Right cardiac atrium (tissue), 5 donors: Measurements from ENCODE around the gene CHD1. TPM values are rescaled to one million over a fixed set of nuclear protein-coding genes. Genes with fewer than 3 reads are reported as not detected.

Experiments
- ATAC-seq, 2 donors: fragments of 200-7000 bp; cut with Tn5 transposase; one replicate each; pipeline versions ENCODE4 v1.8.0 to v1.9.1; 2020; ENCODE audit warnings: moderate library complexity in 2 of 2, mild to moderate bottlenecking in 1 of 2
- DNase-seq, 3 donors: peaks; one replicate each; pipeline ENCODE4 v3.0.0-alpha.2; 2020
- H3K27ac ChIP-seq: one replicate; pipeline ENCODE4 v1.5.1; 2013; ENCODE audit warnings: mild to moderate bottlenecking, low read length, control low read depth, moderate library complexity
- H3K27me3 ChIP-seq: one replicate; pipeline ENCODE4 v1.6.1; 2013; ENCODE audit not compliant: control insufficient read depth, insufficient read depth
- H3K4me1 ChIP-seq: one replicate; pipeline ENCODE4 v1.6.1; 2013; ENCODE audit warnings: low read length; ENCODE audit not compliant: control insufficient read depth, insufficient read depth
- H3K4me3 ChIP-seq: one replicate; pipeline ENCODE4 v1.5.1; 2013; ENCODE audit warnings: low read length, control low read depth
- H3K9me3 ChIP-seq: one replicate; pipeline ENCODE4 v1.6.1; 2013; ENCODE audit warnings: low read length; ENCODE audit not compliant: control insufficient read depth
- WGBS: extraction: QIAGEN DNeasy Blood & Tissue Kit; methylation state at CpG from one replicate; pipeline ENCODE4 v1.1.7; 2013; 5-methylcytosine and 5-hydroxymethylcytosine counted together
- intact Hi-C, 4 donors: fragments of 100-400 bp; cut with DNase I; formaldehyde crosslinking; loops; one replicate each; pipeline versions ENCODE4 v1.11.0 to v1.14.0; 2022 to 2023
- polyA plus RNA-seq: library from polyadenylated mRNA; stranded (reverse); fragments of 200-250 nt; gene quantifications from one replicate; pipeline ENCODE4 v1.2.3, GENCODE V29; 2013
- total RNA-seq, 4 donors: library from RNA; stranded (reverse); fragmentation: NEBNext Ultra II Directional; extraction: Animal tissue kit (Norgen Biotek cat#: 25700); gene quantifications; one replicate each; pipeline ENCODE4 v1.2.1, GENCODE V29; 2021
- donor health status: healthy with polysubstance abuse.
- donor health status: DM: no; HTN: yes; CAD: no.
- donor health status: DM: no; HTN: no; CAD: no.
- donor health status: DM: no; HTN: yes; CAD: no; lungs with severe emphysema.
- donor health status: DM: yes; HTN: yes; CAD: no.

CHD1 gene
- total and polyA plus RNA-seq, 5 donors = 9.2 to 23.2 (median 14.4) TPM

DNA sequence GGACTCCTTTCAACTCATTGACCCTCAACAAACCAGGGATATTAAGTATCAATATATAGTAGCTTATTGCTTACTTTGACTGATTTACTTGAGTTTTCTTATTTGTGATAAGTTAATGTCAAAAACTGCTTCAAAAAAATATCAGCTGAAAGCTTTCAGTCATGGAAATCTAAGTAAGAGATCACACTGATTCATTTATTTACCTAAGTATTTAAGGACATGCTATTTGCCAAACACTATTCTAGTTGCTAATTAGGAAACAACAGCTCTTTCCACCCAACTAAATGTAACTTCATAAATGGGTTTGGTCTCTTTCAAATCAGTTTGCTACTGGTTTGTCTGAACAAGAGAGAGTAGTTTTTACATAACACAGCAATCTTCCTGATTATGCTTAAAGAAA lies 48.2 kb downstream of the CHD1 start:
- no peaks in the 10 kb centered on the region for H3K9me3 ChIP-seq
- no peak for DNase-seq

GRCh38 chr5:98880151-98880550 lies 48.7 kb downstream of the CHD1 start:
- DNase-seq (no peak), ATAC-seq (no peak)
- WGBS = 91% methylated on average over 3 of the region's 3 CpGs
- intact Hi-C loops = no loop called here
- no peaks in the 10 kb centered on the region for H3K9me3 ChIP-seq
- H3K27me3 ChIP-seq = no peaks in the 10 kb centered on the region
- H3K27ac ChIP-seq = no peak overlapping the region
- H3K4me1 ChIP-seq = no peaks in the 10 kb centered on the region
- H3K4me3 ChIP-seq = no peak overlapping the region

More for the DNA sequence above, 48.2 kb downstream of the CHD1 start:
- Histone ChIP-seq H3K27me3 (no peaks in the 10 kb centered on the region), H3K4me3 (no peak overlapping the region), H3K4me1 (no peaks in the 10 kb centered on the region), H3K27ac (no peak overlapping the region)
- intact Hi-C loops = no loop called here
- ATAC-seq = no peak

GRCh38 chr5:98877600-98877999 lies 51.2 kb downstream of the CHD1 start:
- Histone ChIP-seq H3K9me3 (no peaks in the 10 kb centered on the region), H3K4me3 (no peak overlapping the region), H3K4me1 (no peaks in the 10 kb centered on the region), H3K27me3 (no peaks in the 10 kb centered on the region), H3K27ac (no peak overlapping the region)
- 96% methylated on average over 2 of the region's 2 CpGs for WGBS
- DNase-seq = no peak
- intact Hi-C loops = no loop called here
- no peak for ATAC-seq

- no peaks in the 10 kb centered on the region for H3K9me3 ChIP-seq
- no peak for ATAC-seq
- intact Hi-C loops = no loop called here
- no peaks in the 10 kb centered on the region for H3K4me1 ChIP-seq
- no peaks in the 10 kb centered on the region for H3K27me3 ChIP-seq
- 91% methylated on average over 4 of the region's 4 CpGs for WGBS
- DNase-seq = no peak
- no peak overlapping the region for H3K4me3 ChIP-seq
- H3K27ac ChIP-seq = no peak overlapping the region
Measured at GRCh38 chr5:98872674-98873073, 56.1 kb downstream of the CHD1 start.

DNA sequence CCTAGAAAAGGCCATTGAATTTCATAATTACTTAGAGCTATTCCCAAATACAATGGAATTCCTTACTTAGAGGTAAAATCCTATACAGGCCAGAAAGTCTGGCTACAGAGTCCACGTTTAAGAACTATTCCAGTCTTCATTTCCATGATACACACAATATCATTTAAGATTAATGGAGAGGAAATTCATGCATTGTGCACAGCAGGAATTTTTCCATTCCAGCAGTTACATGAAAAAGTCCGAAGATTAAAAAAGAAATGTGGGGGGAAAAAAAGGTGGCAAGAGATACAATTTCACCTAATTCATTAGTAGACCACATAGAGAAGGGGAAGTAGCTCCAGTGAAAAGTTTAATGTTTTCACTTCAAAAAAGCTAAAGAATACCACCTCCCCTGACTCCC lies 63.1 kb downstream of the CHD1 start:
- Histone ChIP-seq H3K4me1 (no peaks in the 10 kb centered on the region), H3K27ac (no peak overlapping the region), H3K9me3 (no peaks in the 10 kb centered on the region), H3K27me3 (no peaks in the 10 kb centered on the region), H3K4me3 (no peak overlapping the region)
- intact Hi-C loops = no loop called here
- ATAC-seq (no peak), DNase-seq (no peak)
- 89% methylated on average over 2 of the region's 2 CpGs for WGBS

- ATAC-seq (no peak), DNase-seq (no peak)
- no peaks in the 10 kb centered on the region for H3K4me1 ChIP-seq
- H3K4me3 ChIP-seq = no peak overlapping the region
- no peak overlapping the region for H3K27ac ChIP-seq
- intact Hi-C loops = no loop called here
- H3K27me3 ChIP-seq = no peaks in the 10 kb centered on the region
- H3K9me3 ChIP-seq = no peaks in the 10 kb centered on the region
- WGBS = 64% methylated on average over 1 of the region's 1 CpG
Measured at GRCh38 chr5:98847054-98847453, 81.8 kb downstream of the CHD1 start.

DNA sequence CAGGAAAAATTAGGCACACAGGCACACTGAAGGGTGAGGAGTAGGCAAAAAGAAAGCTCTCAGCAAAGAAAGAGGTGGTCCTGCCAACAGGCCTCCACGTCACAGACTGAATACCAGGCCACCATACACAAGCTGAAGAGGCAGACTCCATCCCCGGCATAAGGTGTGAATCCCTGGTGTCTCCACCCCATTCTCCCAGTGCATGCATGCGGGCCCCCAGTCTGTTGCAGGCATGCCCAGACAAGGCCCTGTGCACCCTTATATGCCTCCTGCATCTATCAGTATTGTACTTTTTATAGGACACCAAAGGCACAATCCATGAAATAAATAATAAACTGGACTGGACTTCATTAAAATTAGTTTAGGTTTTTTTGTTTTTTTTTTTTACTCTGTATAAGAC lies 82.3 kb downstream of the CHD1 start:
- WGBS = 88% methylated on average over 3 of the region's 3 CpGs
- no peak overlapping the region for H3K4me3 ChIP-seq
- no peaks in the 10 kb centered on the region for H3K9me3 ChIP-seq
- DNase-seq (no peak), ATAC-seq (no peak)
- no peak overlapping the region for H3K27ac ChIP-seq
- no peaks in the 10 kb centered on the region for H3K27me3 ChIP-seq
- intact Hi-C loops = no loop called here
- no peaks in the 10 kb centered on the region for H3K4me1 ChIP-seq

GRCh38 chr5:98845878-98846277 lies 82.9 kb downstream of the CHD1 start:
- no peak overlapping the region for H3K4me3 ChIP-seq
- 97% methylated on average over 8 of the region's 8 CpGs for WGBS
- H3K9me3 ChIP-seq = no peaks in the 10 kb centered on the region
- ATAC-seq (no peak), DNase-seq (peak in 1 of 3 donors; percentile 16)
- H3K4me1 ChIP-seq = no peaks in the 10 kb centered on the region
- intact Hi-C loops = no loop called here
- no peak overlapping the region for H3K27ac ChIP-seq
- H3K27me3 ChIP-seq = no peaks in the 10 kb centered on the region

GRCh38 chr5:98844865-98845264 lies 83.9 kb downstream of the CHD1 start:
- H3K9me3 ChIP-seq = no peaks in the 10 kb centered on the region
- intact Hi-C loops = no loop called here
- H3K27ac ChIP-seq = no peak overlapping the region
- ATAC-seq (no peak), DNase-seq (no peak)
- H3K4me3 ChIP-seq = no peak overlapping the region
- no peaks in the 10 kb centered on the region for H3K4me1 ChIP-seq
- H3K27me3 ChIP-seq = no peaks in the 10 kb centered on the region
- 88% methylated on average over 6 of the region's 6 CpGs for WGBS

- no peak for DNase-seq
- ATAC-seq = no peak
- H3K27me3 ChIP-seq = no peaks in the 10 kb centered on the region
- H3K9me3 ChIP-seq = no peaks in the 10 kb centered on the region
- 97% methylated on average over 3 of the region's 3 CpGs for WGBS
- H3K27ac ChIP-seq = no peak overlapping the region
- H3K4me1 ChIP-seq = no peaks in the 10 kb centered on the region
- intact Hi-C loops = no loop called here
- H3K4me3 ChIP-seq = no peak overlapping the region
Measured at GRCh38 chr5:98843481-98843880, 85.3 kb downstream of the CHD1 start.

- Histone ChIP-seq H3K9me3 (no peaks in the 10 kb centered on the region), H3K4me3 (no peak overlapping the region), H3K27me3 (no peaks in the 10 kb centered on the region), H3K4me1 (no peaks in the 10 kb centered on the region), H3K27ac (no peak overlapping the region)
- WGBS = 62% methylated on average over 1 of the region's 1 CpG
- DNase-seq = no peak
- intact Hi-C loops = no loop called here
- no peak for ATAC-seq
Measured at GRCh38 chr5:98840946-98841345, 87.9 kb downstream of the CHD1 start.
